Skeletal muscle satellite cell (primary cell): ENCODE measurements around the gene SERPINH1.
A peak's percentile ranks its signal among the peaks of the same experiment; 100 is the strongest.

Experiments
- H3K27me3 ChIP-seq: 2 replicates; pipeline ENCODE4 v1.7.0; 2013; ENCODE audit warnings: low read length; ENCODE audit not compliant: control insufficient read depth, insufficient read depth
- H3K36me3 ChIP-seq: 2 replicates; pipeline ENCODE4 v1.7.0; 2013; ENCODE audit warnings: mild to moderate bottlenecking, control low read depth, low read length; ENCODE audit not compliant: insufficient read depth
- H3K4me1 ChIP-seq: 2 replicates; pipeline ENCODE4 v1.7.0; 2013; ENCODE audit warnings: low read length; ENCODE audit not compliant: control insufficient read depth, insufficient read depth
- H3K4me2 ChIP-seq: 2 replicates; pipeline ENCODE4 v1.7.0; 2013; ENCODE audit warnings: mild to moderate bottlenecking, low read length
- H3K4me3 ChIP-seq: 2 replicates; pipeline ENCODE4 v1.7.0; 2013; ENCODE audit warnings: low read length
- H3K9ac ChIP-seq: 2 replicates; pipeline ENCODE4 v1.7.0; 2013; ENCODE audit warnings: mild to moderate bottlenecking, low read depth, low read length, moderate library complexity
- H3K9me3 ChIP-seq: replicated peaks from 2 replicates; pipeline ENCODE4 v1.7.0; 2013; ENCODE audit warnings: mild to moderate bottlenecking, control low read depth, low read length

Gene SERPINH1

GRCh38 chr11:75570559-75571139 lies 8.6 kb downstream of the SERPINH1 start:
- Histone ChIP-seq H3K4me2 (no peak overlapping the region), H3K9ac (no peak overlapping the region), H3K9me3 (no peaks in the 10 kb centered on the region), H3K4me3 (no peak overlapping the region), H3K36me3 (peaks cover 85% of the 10 kb centered on the region), H3K27me3 (no peaks in the 10 kb centered on the region), H3K4me1 (peaks cover 8% of the 10 kb centered on the region)

GRCh38 chr11:75571625-75572024 lies 9.6 kb downstream of the SERPINH1 start:
- H3K27me3 ChIP-seq: no peaks in the 10 kb centered on the region

GRCh38 chr11:75572744-75573143 lies 10.7 kb downstream of the SERPINH1 start:
- H3K36me3 ChIP-seq: peaks cover 66% of the 10 kb centered on the region

More at GRCh38 chr11:75571625-75572024, 9.6 kb downstream of the SERPINH1 start:
- no peak overlapping the region for H3K4me3 ChIP-seq
- no peak overlapping the region for H3K4me2 ChIP-seq
- peaks cover 75% of the 10 kb centered on the region for H3K36me3 ChIP-seq
- peaks cover 5% of the 10 kb centered on the region for H3K4me1 ChIP-seq
- H3K9me3 ChIP-seq: no peaks in the 10 kb centered on the region
- H3K9ac ChIP-seq: no peak overlapping the region

DNA sequence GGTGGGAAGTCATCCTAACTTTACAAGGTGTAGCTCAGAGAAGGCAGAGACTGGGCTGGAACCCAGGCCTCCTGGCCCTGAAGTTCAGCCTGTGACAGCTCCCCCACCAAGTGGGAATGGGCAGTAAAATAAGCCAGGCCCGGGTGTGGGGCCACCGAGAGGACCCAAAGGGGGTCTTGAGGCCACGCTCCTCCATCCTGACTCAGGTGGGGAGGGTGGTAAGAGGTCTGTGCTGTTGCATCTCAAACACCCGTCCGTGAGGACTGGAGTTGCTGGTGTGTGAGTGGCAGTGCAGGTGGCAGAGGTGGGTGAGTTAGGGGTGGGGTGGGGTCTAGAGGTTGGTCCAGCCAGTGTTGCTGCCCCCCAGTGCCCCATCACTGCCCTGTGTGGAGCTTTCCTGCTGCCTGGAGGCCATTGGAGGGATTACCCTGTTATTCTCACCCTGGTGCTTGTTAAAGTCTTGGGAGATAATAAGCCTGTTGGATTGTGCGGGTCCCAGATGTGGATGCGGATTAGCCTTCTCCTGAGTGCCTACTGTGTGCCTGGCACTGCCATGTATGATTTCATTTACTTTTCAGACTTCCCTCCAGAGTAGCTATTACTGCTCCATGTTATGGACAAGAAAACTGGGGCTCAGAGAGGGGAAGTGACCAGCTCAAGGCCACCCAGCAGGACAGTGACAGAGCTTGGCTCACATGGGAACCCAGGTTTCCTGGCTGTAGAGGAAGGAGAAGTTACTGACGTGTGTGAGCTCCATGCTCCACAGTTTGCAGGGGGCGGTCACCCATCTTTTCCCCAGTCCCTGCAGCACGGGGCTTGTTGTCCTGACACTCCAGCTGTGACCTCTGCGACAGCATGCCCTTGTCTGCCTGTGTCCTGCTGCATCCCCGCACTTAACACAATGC lies 12.9 kb downstream of the SERPINH1 start:
- H3K4me1 ChIP-seq: peaks cover 7% of the 10 kb centered on the region

More at GRCh38 chr11:75572744-75573143, 10.7 kb downstream of the SERPINH1 start:
- Histone ChIP-seq H3K27me3 (no peaks in the 10 kb centered on the region), H3K4me2 (no peak overlapping the region), H3K4me3 (no peak overlapping the region), H3K9ac (no peak overlapping the region), H3K4me1 (peaks cover 7% of the 10 kb centered on the region), H3K9me3 (no peaks in the 10 kb centered on the region)

GRCh38 chr11:75576017-75576416 lies 14.0 kb downstream of the SERPINH1 start:
- Histone ChIP-seq H3K4me3 (no peak overlapping the region), H3K36me3 (peaks cover 36% of the 10 kb centered on the region), H3K27me3 (no peaks in the 10 kb centered on the region), H3K9ac (no peak overlapping the region), H3K9me3 (no peaks in the 10 kb centered on the region), H3K4me2 (no peak overlapping the region), H3K4me1 (peaks cover 7% of the 10 kb centered on the region)

More for the DNA sequence above, 12.9 kb downstream of the SERPINH1 start:
- H3K27me3 ChIP-seq: no peaks in the 10 kb centered on the region
- peaks cover 46% of the 10 kb centered on the region for H3K36me3 ChIP-seq
- no peak overlapping the region for H3K4me2 ChIP-seq
- no peaks in the 10 kb centered on the region for H3K9me3 ChIP-seq
- no peak overlapping the region for H3K9ac ChIP-seq
- H3K4me3 ChIP-seq: no peak overlapping the region

- Histone ChIP-seq H3K9ac (no peak overlapping the region), H3K4me3 (no peak overlapping the region), H3K36me3 (peaks cover 31% of the 10 kb centered on the region), H3K4me1 (peaks cover 7% of the 10 kb centered on the region), H3K27me3 (no peaks in the 10 kb centered on the region), H3K9me3 (no peaks in the 10 kb centered on the region), H3K4me2 (no peak overlapping the region)
Measured at GRCh38 chr11:75576499-75576918, 14.5 kb downstream of the SERPINH1 start.

DNA sequence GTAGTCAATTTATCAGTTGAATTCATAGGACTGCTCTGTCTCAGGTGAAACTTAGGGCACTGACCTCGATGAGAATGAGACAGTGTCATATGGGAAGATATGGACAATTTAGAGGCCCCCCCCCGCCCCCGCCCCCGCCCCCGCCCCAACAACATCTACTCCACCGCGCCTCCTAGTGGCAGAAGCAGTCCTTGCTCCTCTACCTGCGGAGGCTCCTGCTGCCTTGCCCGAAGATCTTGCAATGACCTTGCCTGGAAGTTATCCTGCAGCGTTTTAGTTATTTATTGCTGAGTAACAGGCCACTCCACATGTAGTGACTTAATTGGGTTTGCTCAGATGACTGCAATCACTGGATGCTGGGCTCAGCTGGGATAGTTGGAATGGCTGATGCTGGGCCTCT lies 15.2 kb downstream of the SERPINH1 start:
- H3K9me3 ChIP-seq: no peaks in the 10 kb centered on the region
- H3K9ac ChIP-seq: no peak overlapping the region
- H3K36me3 ChIP-seq: peaks cover 24% of the 10 kb centered on the region
- H3K4me1 ChIP-seq: peaks cover 7% of the 10 kb centered on the region
- no peak overlapping the region for H3K4me3 ChIP-seq
- no peaks in the 10 kb centered on the region for H3K27me3 ChIP-seq
- H3K4me2 ChIP-seq: no peak overlapping the region

DNA sequence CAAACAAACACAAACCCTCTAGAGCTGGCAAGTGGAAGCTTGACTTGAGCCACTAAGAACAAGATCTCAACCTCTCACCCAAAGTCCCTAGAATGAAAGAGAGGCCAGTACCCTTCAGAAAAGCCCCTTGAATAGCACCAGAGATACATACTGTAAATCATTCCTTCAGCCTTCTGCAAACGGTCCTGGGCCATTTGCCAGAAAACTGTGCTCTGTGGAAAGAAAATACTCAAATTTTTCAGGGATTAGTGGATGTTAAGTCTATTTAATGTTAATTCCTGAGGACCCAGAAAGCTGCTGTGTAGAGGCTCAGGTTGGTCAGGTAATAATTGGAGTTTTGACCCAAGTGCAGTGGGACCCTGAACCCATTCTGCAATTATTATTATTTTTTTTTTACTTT lies 16.9 kb downstream of the SERPINH1 start:
- Histone ChIP-seq H3K4me1 (peaks cover 25% of the 10 kb centered on the region), H3K27me3 (no peaks in the 10 kb centered on the region)

GRCh38 chr11:75579841-75580240 lies 17.8 kb downstream of the SERPINH1 start:
- Histone ChIP-seq H3K4me2 (no peak overlapping the region), H3K4me1 (peaks cover 29% of the 10 kb centered on the region), H3K36me3 (no peaks in the 10 kb centered on the region)

More for the DNA sequence above, 16.9 kb downstream of the SERPINH1 start:
- no peak overlapping the region for H3K4me2 ChIP-seq
- no peak overlapping the region for H3K4me3 ChIP-seq
- H3K9ac ChIP-seq: no peak overlapping the region
- no peaks in the 10 kb centered on the region for H3K9me3 ChIP-seq
- H3K36me3 ChIP-seq: peaks cover 6% of the 10 kb centered on the region

GRCh38 chr11:75582506-75582894 lies 20.4 kb downstream of the SERPINH1 start:
- Histone ChIP-seq H3K4me2 (peak overlapping the region; percentile 90), H3K27me3 (no peaks in the 10 kb centered on the region), H3K36me3 (no peaks in the 10 kb centered on the region), H3K4me3 (peak overlapping the region; percentile 69), H3K9ac (peak overlapping the region; percentile 98), H3K4me1 (peaks cover 23% of the 10 kb centered on the region), H3K9me3 (no peaks in the 10 kb centered on the region)

More at GRCh38 chr11:75579841-75580240, 17.8 kb downstream of the SERPINH1 start:
- Histone ChIP-seq H3K9ac (no peak overlapping the region), H3K9me3 (no peaks in the 10 kb centered on the region), H3K27me3 (no peaks in the 10 kb centered on the region), H3K4me3 (no peak overlapping the region)

DNA sequence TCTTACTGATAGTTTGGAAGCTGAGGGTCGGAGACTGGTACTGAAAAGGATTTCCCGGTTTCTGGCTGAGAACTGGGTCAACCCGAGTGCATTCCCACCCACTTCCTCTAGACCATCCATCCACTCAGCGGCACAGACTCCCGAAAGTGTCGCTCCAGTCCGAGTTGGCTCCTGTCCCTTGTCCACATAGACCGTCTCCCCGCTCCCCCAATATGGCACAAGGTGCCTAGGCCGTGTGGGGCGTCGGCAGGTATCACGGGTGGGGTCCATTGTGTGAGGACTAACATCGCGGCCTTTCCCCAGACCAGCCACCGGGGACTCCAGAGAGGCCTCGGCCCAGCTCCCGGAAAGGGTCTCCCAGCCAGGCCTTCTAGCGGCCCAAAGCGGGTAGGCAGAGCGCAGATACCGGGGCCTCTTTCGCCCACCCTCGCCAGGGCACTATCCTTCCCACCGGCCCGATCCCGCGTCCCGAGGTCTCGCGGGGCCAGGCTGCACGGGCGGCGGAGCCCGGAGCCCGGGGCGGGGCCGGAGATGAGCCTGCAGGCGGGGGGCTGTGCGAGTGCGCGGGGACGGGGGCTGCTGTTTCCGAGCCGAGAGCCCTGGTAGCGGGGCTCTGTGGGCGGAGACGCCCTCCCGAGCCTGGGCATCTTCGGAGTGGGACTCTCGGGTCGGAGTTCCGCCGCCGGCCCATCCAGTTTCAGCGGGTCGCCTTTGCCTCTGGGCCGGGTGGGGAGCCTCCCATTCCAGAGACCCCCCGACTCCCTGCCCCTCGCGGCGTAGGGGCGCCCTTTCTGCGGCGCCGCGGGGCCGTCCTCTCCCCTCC lies 21.1 kb downstream of the SERPINH1 start:
- peak overlapping the region; percentile 98 for H3K9ac ChIP-seq
- no peaks in the 10 kb centered on the region for H3K9me3 ChIP-seq
- H3K4me2 ChIP-seq: peak overlapping the region; percentile 90
- no peaks in the 10 kb centered on the region for H3K27me3 ChIP-seq
- no peaks in the 10 kb centered on the region for H3K36me3 ChIP-seq
- H3K4me1 ChIP-seq: peaks cover 23% of the 10 kb centered on the region
- peak overlapping the region; percentile 69 for H3K4me3 ChIP-seq
